Regular cardiac myocyte (primary cell): ENCODE results near the gene SLC7A6OS. TPM values are rescaled to one million over a fixed set of nuclear protein-coding genes. Genes with fewer than 3 reads are reported as not detected.

Experiments used
- total RNA-seq: library from RNA; depleted of rRNA; stranded (reverse); fragments of >200 nt; gene quantifications from 2 replicates; pipeline ENCODE4 v1.2.3, GENCODE V29; 2014

SLC7A6OS gene
- 9.9 and 10.9 TPM in 2 replicates for total RNA-seq

GRCh38 chr16:68310774-68311511, at the start of gene SLC7A6OS, which contains the start of gene PRMT7:
SLC7A6OS (minus strand) TSS chr16:68310946; CDS start chr16:68310926, 20 bp downstream.
PRMT7 (plus strand) TSS chr16:68311019; CDS start chr16:68315980, 4,961 bp downstream.

GRCh38 chr16:68264128-68265077, 46.3 kb downstream of the SLC7A6OS start, which contains the start of gene SLC7A6:
SLC7A6 (plus strand) TSS chr16:68264526; CDS start chr16:68274727, 10,201 bp downstream.

Other genes with a start within 250 kb of the SLC7A6OS start
- gene NFATC3, start 225.6 kb downstream of the SLC7A6OS start, total RNA-seq = 9.2 and 12.1 TPM in 2 replicates
- gene ESRP2, start 74.8 kb downstream of the SLC7A6OS start, total RNA-seq = under 0.01 and 0.28 TPM in 2 replicates
- 22.8 and 40.9 TPM in 2 replicates for gene PLA2G15, start 65.6 kb downstream of the SLC7A6OS start, total RNA-seq
- 16.6 and 20.5 TPM in 2 replicates for gene SLC7A6, start 46.4 kb downstream of the SLC7A6OS start, total RNA-seq
- 44.3 and 92.2 TPM in 2 replicates for gene PRMT7, start 73 bp upstream of the SLC7A6OS start, total RNA-seq
- under 0.01 and 0.19 TPM in 2 replicates for gene SMPD3, start 137.6 kb upstream of the SLC7A6OS start, total RNA-seq
- gene ZFP90, start 228.3 kb upstream of the SLC7A6OS start, total RNA-seq = 19.9 and 36.1 TPM in 2 replicates